Right ventricle myocardium inferior (tissue), 1 donor: ENCODE data around the gene SF3B5. TPM values are rescaled to one million over a fixed set of nuclear protein-coding genes. Genes with fewer than 3 reads are reported as not detected.
"Not testable (repeated sequence)": the region's sequence is repeated elsewhere in the genome, so short reads cannot be mapped to it uniquely, and the experiment has no call there.

Source experiments
- ATAC-seq: fragments of 200-7000 bp; cut with Tn5 transposase; one replicate; pipeline ENCODE4 v1.9.1; 2020; ENCODE audit warnings: mild to moderate bottlenecking, moderate library complexity
- DNase-seq: peaks from one replicate; pipeline ENCODE4 v3.0.0; 2021; ENCODE audit errors: missing footprints
- intact Hi-C: fragments of 100-400 bp; cut with DNase I; formaldehyde crosslinking; loops from one replicate; pipeline ENCODE4 v1.11.0; 2022
- total RNA-seq: library from RNA; stranded (reverse); fragmentation: NEBNext Ultra II Directional; extraction: Animal tissue kit (Norgen Biotek cat#: 25700); gene quantifications from one replicate; pipeline ENCODE4 v1.2.1, GENCODE V29; 2021
- donor health status: DM: no; HTN: yes; CAD: no; lungs with severe emphysema.

SF3B5 gene
- total RNA-seq, 1 donor from 2014 or later = 121 TPM

DNA sequence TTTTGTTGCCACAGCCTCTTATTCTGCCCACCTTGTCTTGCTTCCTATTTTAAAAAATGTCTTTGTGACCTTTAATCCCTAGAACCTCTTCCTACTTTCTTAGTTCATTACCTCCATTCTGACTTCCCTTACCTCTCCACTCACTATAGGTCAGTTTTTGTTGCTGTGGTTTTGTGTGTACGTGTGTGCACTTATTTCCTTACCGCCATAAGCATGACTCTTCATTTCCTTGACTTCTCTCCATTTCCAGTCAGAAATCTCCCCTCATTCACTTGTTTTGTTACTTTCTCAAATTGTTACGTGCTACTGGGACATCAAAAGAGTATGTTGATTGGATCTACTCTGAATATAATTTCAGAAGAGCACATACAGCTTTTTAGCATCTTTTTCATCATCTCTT lies 26.6 kb downstream of the SF3B5 start:
- ATAC-seq (no peak), DNase-seq (no peak)
- intact Hi-C loops = no loop called here

DNA sequence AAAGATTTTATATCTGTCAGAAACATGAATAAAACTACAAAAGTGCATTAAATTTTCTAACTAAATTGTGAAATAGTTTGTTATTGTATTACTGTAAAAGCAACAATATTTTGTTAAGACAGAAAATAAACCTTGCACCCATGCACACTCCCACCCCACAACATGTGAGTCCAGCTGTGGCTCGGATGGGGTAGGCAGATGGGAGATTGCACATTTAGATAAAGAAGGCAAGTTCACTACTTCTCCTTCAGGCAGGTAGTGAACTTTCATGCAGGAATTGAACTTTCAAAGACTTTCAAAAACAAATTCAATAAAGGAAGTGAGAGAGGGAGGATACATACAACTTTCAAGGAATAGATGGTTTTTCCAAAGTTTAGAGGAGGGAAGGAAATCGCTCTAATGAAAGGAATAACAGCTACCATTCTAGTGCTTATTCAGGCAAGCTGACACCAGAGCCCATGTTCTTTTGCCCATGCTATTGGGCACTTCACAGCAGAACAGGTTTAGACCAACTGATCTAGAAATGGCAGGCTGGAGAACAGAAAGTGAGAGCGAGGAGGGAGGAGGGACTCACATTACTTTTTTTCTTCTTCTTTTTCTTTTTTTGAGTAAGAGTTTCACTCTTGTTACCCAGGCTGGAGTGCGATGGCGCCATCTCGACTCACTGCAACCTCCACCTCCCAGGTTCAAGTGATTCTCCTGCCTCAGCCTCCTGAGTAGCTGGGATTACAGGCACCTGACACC lies 28.5 kb downstream of the SF3B5 start:
- ATAC-seq (no peak), DNase-seq (no peak)
- intact Hi-C loops = no loop called here

DNA sequence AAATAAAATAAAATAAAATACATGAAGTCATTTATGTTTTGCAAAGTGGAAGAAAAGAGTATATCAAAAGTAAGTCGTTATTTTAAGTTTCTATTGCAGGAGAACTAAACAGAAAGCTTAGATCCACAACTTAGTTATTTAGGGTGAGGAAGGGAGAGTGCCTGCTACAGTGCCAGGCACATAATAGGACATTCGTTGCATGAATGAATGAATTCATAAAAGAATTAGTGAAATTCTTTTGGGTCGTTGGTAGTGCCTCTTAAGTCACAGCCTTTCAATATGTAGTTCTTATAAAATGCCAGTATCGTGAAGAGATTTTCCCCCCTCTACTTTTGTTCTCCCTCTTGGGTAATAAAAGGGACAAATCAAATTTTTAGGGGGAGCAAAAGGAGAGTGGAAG lies 29.1 kb downstream of the SF3B5 start:
- no peak for DNase-seq
- intact Hi-C loops = no loop called here
- ATAC-seq = no peak

DNA sequence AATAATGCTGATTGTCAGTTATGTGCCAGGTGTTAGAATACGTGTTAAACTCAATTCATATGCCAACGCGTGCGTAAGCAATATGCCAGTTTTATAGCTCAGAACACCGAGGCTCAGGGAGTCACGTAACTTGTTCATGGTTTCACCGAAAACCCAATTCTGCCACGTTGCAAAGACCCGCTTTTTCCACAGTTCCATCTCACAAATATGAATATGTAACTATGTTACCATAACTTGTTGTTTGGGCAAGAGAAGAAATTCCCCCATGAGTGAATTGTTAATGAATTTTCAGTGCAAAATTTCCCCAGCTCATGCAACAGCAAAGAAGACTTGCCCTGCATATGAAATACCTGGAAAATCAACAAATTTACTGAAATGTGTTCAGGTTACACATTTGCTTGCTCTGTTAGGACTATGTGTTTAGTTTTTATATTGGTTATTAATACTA lies 30.1 kb downstream of the SF3B5 start:
- intact Hi-C loops = no loop called here
- DNase-seq (no peak), ATAC-seq (no peak)

DNA sequence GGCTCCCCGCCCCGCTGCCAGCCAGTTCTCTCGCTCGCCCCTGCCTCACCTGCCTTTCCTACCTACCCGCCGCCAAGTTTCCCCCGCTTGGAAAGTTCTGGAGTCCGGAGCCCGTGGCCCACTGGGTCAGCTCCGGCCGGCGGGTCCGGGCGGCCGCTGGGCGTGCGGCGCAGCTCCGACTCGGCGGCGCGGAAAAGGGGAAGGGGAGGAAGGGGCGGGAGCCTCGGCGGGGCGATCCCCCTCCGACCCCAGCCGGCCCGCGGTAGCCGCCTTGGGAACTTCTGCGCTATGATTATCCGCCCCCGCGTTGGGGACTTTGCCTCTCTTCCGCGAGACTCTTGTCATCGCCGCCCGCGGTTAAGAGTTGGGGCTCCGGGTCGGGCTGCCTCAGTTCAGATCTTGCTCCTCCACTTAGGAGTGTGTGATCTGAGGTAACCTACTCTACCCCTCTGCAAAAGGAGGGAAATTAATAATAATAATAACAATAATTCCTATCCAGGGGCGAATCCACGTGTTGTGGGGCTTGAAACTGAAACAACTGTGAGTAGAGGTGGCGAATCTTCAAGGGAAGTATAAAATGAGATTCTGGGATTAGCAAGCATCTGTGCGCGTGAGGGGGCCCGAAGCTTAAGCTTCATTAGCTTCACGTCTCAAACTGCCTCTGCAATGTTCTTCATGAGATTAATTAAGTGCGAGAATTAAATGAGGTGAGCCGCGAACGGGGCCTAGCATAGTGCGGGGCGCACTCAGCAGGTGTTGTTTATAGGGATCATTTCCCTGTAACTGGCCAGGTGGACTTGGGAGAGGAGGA lies 30.8 kb downstream of the SF3B5 start:
- intact Hi-C loops = no loop called here

DNA sequence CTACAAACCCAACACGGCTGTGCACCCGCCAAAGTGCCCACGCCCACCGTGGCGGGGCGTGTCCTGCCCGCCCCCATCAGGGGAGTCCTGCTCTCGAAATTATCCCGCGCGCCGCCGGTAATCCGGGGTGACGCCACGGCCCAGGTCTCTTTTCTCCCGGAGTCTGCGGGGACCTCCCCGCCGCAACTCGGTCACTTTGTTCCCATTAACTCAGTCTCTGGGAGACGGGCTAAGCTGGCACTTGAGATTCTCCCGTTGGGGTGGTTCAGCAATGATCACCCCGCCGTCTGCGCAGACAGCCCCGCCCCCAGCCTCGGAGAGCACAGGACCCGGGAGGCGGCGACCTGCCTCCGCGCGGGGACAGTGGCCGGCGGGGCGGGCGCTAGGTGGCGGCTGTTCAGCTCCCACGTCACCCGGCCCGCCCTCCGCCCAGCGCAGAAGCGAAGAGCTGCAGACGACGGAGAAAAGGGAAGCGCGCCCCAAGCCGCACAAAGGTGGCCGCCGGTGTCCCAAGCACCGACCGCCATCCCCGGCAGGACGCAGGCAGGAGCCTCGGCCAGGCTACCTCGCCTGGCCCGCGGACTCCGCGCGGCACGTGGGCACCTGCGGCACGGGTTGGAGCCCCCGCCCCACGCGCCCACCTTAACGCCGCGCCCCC lies 31.5 kb downstream of the SF3B5 start:
- ATAC-seq (peak; percentile 97), DNase-seq (peak; percentile 96)
- intact Hi-C loops = no loop called here

More for the DNA sequence above, 30.8 kb downstream of the SF3B5 start:
- peak; percentile 37 for ATAC-seq
- peak; percentile 81 for DNase-seq

DNA sequence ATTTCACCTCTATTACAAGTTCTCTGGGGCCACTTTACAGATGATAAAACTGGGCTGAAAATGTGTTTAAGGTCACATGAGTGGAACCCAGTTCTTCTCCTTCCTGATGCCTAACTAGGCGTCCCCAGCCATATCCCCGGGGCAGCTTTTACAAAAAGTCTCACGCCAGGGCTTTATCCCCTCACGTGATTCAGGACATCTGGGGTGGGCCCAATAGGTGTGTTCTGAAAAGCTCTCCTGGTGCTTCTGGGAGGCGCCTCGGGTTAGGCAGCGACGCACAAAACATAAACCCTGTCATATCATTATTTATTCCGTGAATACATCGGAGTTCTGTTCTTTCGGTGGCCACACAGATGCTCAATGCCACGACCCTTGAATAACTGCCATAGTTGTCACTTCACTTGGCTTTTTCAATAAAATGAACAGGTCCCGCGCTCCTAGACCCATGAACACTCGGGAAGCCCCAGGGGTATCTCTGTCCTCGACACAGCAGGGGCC lies 32.1 kb downstream of the SF3B5 start:
- intact Hi-C loops = no loop called here
- ATAC-seq = no peak
- no peak for DNase-seq

DNA sequence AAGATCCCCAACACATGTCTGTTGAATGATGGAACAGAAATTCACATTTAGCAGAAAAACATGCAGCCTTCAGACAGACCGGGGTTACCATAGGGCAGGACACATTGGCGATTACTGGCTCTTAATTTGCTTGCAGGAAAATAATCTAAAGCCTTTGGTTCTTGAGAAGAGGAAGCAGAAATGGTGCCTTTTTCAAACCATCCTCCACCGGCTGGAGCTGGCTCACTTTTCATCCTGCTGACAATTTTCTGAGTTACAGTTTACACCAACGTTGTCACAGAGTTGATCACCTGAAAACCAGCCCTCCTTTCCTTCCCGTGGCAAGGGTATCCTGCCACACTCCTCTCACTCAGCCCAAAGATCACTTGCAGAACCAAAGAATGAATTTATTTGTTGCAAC lies 32.6 kb downstream of the SF3B5 start:
- DNase-seq = no peak
- ATAC-seq = no peak
- intact Hi-C loops = no loop called here

DNA sequence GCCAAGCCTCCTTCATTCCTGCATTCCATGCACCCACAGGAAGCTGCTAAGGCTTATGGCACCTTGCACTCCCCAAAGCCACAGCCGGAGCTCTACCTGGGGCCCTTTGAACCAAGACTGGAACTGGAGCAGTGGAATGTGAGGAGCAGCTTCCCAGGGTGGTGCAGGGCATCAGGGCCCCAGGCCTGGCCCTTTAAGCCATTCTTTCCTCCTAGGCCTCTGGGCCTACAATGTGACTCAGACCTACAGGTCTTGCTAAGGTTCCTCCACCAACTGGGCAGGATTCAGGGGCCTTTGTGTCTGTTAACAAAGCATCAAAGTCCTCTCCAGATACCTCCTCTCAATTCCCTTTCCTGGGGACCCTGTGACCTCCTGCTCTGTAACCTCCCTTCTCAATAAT lies 36.2 kb downstream of the SF3B5 start:
- no peak for DNase-seq
- ATAC-seq = no peak
- intact Hi-C loops = no loop called here

DNA sequence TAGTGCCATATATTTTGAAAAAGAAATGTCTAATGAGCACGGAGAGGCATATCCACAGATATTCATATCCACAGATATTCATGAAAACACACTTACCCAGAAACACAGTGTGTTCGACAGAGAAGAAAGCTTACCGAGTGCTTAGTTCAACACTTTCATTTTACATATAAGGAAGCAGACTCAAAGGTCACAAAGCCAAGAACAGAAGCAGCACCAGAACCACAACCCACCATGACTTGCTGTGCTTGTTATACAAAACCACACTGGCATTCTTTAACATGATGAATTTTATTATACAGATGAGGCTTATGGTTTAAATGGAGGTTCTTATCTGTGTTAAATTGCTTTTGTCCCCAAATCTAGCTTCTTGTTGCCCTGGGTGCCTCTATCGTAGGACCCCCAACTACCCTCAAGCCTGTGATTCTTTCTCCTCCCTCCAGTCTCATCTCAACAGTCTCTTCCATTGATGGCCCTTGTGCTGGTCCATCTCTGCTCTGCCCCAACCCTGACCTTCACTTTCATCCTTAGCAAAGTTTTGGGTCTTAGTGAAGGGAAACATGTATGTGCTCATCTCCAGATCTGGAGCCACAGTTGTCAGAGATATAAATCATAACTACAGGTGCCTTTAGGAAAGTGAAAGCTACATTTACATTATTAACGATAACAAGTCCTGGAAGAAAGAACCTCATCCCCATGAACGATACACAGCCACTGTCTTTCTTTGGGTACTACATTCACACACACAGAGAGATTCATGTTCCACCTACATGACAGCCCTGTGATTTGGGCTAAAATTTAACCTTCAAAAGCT lies 40.0 kb downstream of the SF3B5 start:
- ATAC-seq = no peak
- DNase-seq = no peak
- intact Hi-C loops = no loop called here

DNA sequence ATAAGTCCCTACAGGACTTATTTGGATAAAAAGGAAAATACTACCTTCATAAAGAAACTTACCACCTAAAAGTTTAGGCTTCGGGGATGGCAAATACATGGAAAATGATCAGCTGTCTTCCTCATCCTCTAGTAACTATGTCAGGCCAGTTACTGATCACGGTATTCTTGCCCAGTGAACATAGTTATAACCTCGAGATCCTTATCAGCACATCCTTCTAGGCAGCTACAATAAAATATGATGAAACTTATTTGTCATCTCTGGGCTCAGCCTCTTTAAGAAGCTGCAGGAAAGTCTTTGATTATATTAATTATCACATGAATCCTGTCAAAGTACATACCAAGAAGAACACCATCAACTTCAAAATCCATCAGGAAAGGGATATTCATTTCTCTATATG lies 41.8 kb downstream of the SF3B5 start:
- DNase-seq = no peak
- ATAC-seq = no peak
- intact Hi-C loops = no loop called here

DNA sequence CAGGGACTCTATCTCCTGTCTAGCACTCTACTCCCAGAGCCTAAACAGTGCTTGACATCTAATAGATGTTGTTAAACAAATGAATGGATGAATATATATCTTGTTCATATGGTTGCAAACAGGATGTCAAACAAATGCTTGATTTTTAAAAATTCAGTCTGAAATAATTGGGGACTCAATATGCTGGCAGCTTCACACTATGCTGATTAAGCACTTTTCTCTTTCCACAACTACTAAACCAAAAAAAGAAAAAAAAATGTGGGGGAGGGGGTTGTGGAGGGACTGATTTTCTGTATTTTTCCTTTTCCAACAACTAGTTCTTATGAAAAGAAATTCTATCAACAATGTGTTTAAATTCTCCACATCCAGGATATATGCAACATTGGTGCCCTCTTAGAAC lies 42.9 kb downstream of the SF3B5 start:
- ATAC-seq = no peak
- DNase-seq = no peak
- intact Hi-C loops = no loop called here

DNA sequence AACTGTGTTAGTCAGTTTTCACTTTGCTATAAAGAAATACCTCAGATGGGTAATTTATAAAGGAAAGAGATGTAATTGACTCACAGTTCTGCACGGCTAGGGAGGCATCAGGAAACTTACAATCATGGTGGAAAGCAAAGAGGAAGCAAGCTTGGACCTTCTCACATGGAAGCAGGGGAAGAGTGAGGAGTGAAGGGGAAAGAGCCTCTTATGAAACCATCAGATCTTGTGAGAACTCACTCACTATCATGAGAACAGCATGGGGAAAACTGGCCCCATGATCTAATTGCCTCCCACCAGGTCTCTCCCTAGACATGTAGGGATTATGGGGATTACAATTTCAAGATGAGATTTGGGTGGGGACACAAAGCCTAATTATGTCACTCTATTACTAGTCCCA lies 46.0 kb downstream of the SF3B5 start:
- intact Hi-C loops = no loop called here
- ATAC-seq = no peak
- DNase-seq = no peak

DNA sequence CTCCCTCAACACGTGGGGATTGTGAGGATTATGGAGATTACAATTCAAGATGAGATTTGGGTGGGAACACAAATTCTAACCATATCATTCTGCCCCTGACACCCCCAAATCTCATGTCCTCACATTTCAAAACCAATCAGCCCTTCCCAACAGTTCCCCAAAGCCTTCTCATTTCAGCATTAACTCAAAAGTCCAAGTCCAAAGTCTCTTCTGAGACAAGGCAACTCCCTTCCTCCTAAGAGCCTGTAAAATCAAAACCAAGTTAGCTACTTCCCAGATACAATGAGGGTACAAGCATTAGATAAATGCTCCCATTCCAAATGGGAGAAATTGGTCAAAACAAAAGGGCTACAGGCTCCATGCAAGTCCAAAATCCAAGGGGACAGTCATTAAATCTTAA lies 47.7 kb downstream of the SF3B5 start:
- ATAC-seq = no peak
- DNase-seq = no peak
- intact Hi-C loops = no loop called here

DNA sequence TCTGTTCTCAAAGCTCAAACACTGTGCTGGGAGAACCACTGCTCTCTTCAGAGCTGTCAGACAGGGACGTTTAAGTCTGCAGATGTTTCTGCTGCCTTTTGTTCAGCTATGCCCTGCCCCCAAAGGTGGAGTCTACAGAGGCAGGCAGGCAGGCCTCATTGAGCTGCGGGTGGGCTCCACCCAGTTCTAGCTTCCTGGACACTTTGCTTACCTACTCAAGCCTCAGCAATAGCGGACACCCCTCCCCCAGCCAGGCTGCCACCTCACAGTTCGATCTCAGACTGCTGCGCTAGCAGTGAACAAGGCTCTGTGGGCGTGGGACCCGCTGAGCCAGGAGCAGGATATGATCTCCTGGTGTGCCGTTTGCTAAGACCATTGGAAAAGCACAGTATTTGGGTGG lies 48.7 kb downstream of the SF3B5 start:
- DNase-seq, intact Hi-C loops: not testable (repeated sequence)

DNA sequence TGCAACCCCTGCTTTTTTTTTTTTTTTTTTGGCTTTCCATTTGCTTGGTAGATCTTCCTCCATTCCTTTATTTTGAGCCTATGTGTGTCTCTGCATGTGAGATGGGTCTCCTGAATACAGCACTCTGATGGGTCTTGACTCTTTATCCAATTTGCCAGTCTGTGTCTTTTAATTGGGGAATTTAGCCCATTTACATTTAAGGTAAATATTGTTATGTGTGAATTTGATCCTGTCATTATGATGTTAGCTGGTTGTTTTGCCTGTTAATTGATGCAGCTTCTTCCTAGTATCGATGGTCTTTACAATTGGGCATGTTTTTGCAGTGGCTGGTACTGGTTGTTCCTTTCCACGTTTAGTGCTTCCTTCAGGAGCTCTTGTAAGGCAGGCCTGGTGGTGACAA lies 50.4 kb downstream of the SF3B5 start:
- ATAC-seq, DNase-seq, intact Hi-C loops: not testable (repeated sequence)

More for the DNA sequence above, 48.7 kb downstream of the SF3B5 start:
- ATAC-seq = not testable (repeated sequence)
